ENCODE measurements around the gene GPR15.

- TF ChIP-seq CTCF (IDR thresholded peaks at IDR 0.05) = no peak
- TF ChIP-seq POLR2A (IDR thresholded peaks at IDR 0.05) = no peak
These were observed 1.8 kb upstream of the GPR15 start for GRCh38 chr3:98529856-98530459.

Data from testis (tissue), 2 donors.